GM06990 (cell line): ENCODE data around the gene DNAJB14.

ENCODE experiments used
- DNase-seq: peaks from one replicate; pipeline ENCODE4 v3.0.0-alpha.2; 2011; ENCODE audit not compliant: insufficient read length; ENCODE audit errors: extremely low read depth
- H3K27me3 ChIP-seq: replicated peaks from 2 replicates; pipeline ENCODE4 v1.6.0; 2011; ENCODE audit warnings: low read length; ENCODE audit not compliant: control insufficient read depth, insufficient read depth
- H3K36me3 ChIP-seq: 2 replicates; pipeline ENCODE4 v1.5.1; 2011; ENCODE audit warnings: low read length; ENCODE audit not compliant: control insufficient read depth, insufficient read depth
- H3K4me3 ChIP-seq: replicated peaks from 2 replicates; pipeline ENCODE4 v1.5.1; 2011; ENCODE audit warnings: low read depth, mild to moderate bottlenecking, control low read depth, low read length
- CTCF ChIP-seq: IDR thresholded peaks from 2 replicates; pipeline ENCODE4 v1.5.1; 2011; ENCODE audit warnings: low read length, control low read depth, mild to moderate bottlenecking, inconsistent platforms; ENCODE audit not compliant: insufficient read depth, poor library complexity, severe bottlenecking

The DNAJB14 gene

GRCh38 chr4:99891351-99891750 lies 55.1 kb downstream of the DNAJB14 start:
- Histone ChIP-seq H3K27me3 (no peaks in the 10 kb centered on the region), H3K36me3 (no peaks in the 10 kb centered on the region; the same call in 1 of the 2 replicates), H3K4me3 (no peak overlapping the region)
- DNase-seq = no peak
- no peak for TF ChIP-seq CTCF

GRCh38 chr4:99887837-99888236 lies 58.6 kb downstream of the DNAJB14 start:
- Histone ChIP-seq H3K27me3 (no peaks in the 10 kb centered on the region), H3K4me3 (no peak overlapping the region), H3K36me3 (no peaks in the 10 kb centered on the region; the same call in 1 of the 2 replicates)
- no peak for TF ChIP-seq CTCF
- no peak for DNase-seq

GRCh38 chr4:99886146-99886545 lies 60.3 kb downstream of the DNAJB14 start:
- TF ChIP-seq CTCF = no peak
- Histone ChIP-seq H3K27me3 (no peaks in the 10 kb centered on the region), H3K4me3 (no peak overlapping the region), H3K36me3 (no peaks in the 10 kb centered on the region; the same call in none of the 2 replicates)
- DNase-seq = no peak

- Histone ChIP-seq H3K4me3 (no peak overlapping the region), H3K36me3 (no peaks in the 10 kb centered on the region; the same call in none of the 2 replicates), H3K27me3 (no peaks in the 10 kb centered on the region)
- TF ChIP-seq CTCF = no peak
- DNase-seq = no peak
Observed at GRCh38 chr4:99885687-99886086, 60.7 kb downstream of the DNAJB14 start.

GRCh38 chr4:99885063-99885664 lies 61.3 kb downstream of the DNAJB14 start:
- H3K36me3 ChIP-seq = peaks cover 3% of the 10 kb centered on the region
- H3K4me3 ChIP-seq = no peak overlapping the region
- no peaks in the 10 kb centered on the region for H3K27me3 ChIP-seq
- peak; percentile 36 for DNase-seq
- TF ChIP-seq CTCF = peak; percentile 55

- H3K36me3 ChIP-seq = peaks cover 3% of the 10 kb centered on the region
Observed at GRCh38 chr4:99879458-99879857, 67.0 kb downstream of the DNAJB14 start.

More at GRCh38 chr4:99879458-99879857, 67.0 kb downstream of the DNAJB14 start:
- Histone ChIP-seq H3K4me3 (no peak overlapping the region), H3K27me3 (no peaks in the 10 kb centered on the region)
- DNase-seq = no peak
- TF ChIP-seq CTCF = no peak
